ENCODE results near the gene NXPE2.

The NXPE2 gene

DNA sequence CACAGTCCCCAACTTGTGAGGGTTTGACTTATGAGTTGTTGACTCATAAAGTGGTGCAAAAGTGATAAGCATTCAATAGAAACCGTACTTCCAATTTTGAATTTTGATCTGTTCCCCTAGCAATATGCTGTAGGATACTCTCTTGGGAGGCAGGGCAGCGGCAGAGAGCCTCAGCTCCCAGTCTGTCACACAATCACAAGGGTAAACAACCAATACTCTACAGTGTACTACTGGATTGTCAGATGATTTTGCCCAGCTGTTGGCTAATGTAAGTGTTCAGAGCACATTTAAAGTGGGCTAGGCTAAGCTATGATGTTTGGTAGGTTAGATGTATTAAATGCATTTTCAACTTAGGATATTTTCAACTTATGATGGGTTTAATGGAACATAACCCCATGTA, 13.7 kb upstream of the NXPE2 start:
- H3K27me3 Mint-ChIP-seq (ENCODE audit: low read depth): peaks cover 4% of the 10 kb centered on the region
- no peak overlapping the region for H3K27ac Mint-ChIP-seq
- no peak overlapping the region for H3K4me3 Mint-ChIP-seq
- H3K36me3 Mint-ChIP-seq (ENCODE audit: low read depth): no peaks in the 10 kb centered on the region
- no peaks in the 10 kb centered on the region for H3K4me1 Mint-ChIP-seq
- H3K9me3 Mint-ChIP-seq: no peaks in the 10 kb centered on the region
- TF ChIP-seq, protein P1, sequence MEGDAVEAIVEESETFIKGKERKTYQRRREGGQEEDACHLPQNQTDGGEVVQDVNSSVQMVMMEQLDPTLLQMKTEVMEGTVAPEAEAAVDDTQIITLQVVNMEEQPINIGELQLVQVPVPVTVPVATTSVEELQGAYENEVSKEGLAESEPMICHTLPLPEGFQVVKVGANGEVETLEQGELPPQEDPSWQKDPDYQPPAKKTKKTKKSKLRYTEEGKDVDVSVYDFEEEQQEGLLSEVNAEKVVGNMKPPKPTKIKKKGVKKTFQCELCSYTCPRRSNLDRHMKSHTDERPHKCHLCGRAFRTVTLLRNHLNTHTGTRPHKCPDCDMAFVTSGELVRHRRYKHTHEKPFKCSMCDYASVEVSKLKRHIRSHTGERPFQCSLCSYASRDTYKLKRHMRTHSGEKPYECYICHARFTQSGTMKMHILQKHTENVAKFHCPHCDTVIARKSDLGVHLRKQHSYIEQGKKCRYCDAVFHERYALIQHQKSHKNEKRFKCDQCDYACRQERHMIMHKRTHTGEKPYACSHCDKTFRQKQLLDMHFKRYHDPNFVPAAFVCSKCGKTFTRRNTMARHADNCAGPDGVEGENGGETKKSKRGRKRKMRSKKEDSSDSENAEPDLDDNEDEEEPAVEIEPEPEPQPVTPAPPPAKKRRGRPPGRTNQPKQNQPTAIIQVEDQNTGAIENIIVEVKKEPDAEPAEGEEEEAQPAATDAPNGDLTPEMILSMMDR (IDR thresholded peaks at IDR 0.05; ENCODE audit: unreplicated experiment in 3 of 3): no peak

DNA sequence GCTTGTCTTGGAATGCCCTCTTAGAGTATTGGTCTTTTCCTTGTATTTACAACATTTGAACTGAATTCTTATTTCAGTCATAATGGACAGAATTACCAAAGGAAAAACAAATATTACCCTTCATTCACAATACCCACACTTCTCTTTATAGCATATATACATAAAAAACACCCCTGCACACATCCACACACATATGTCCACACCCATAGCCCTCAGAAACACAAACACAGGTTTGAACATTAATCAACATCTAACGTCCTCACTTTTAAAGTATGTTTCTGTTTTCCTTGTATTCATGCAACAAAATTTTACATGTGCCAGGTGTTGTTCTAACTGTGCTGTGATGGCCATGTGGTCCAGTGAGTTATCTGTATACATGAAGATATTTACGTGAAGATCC, 11.6 kb upstream of the NXPE2 start:
- H3K27me3 Mint-ChIP-seq (ENCODE audit: low read depth): peaks cover 4% of the 10 kb centered on the region
- TF ChIP-seq, protein P1 (IDR thresholded peaks at IDR 0.05; ENCODE audit: unreplicated experiment in 3 of 3): no peak
- no peak overlapping the region for H3K27ac Mint-ChIP-seq
- no peaks in the 10 kb centered on the region for H3K36me3 Mint-ChIP-seq (ENCODE audit: low read depth)
- H3K4me1 Mint-ChIP-seq: no peaks in the 10 kb centered on the region
- H3K4me3 Mint-ChIP-seq: no peak overlapping the region
- peaks cover 7% of the 10 kb centered on the region for H3K9me3 Mint-ChIP-seq

- no peaks in the 10 kb centered on the region for H3K36me3 Mint-ChIP-seq (ENCODE audit: low read depth)
- H3K27ac Mint-ChIP-seq: no peak overlapping the region
- peaks cover 7% of the 10 kb centered on the region for H3K9me3 Mint-ChIP-seq
- TF ChIP-seq, protein P1 (IDR thresholded peaks at IDR 0.05; ENCODE audit: unreplicated experiment in 3 of 3): no peak
- no peak overlapping the region for H3K4me3 Mint-ChIP-seq
- H3K4me1 Mint-ChIP-seq: no peaks in the 10 kb centered on the region
- peaks cover 4% of the 10 kb centered on the region for H3K27me3 Mint-ChIP-seq (ENCODE audit: low read depth)
Observed at GRCh38 chr11:114668109-114668508, 10.2 kb upstream of the NXPE2 start.

DNA sequence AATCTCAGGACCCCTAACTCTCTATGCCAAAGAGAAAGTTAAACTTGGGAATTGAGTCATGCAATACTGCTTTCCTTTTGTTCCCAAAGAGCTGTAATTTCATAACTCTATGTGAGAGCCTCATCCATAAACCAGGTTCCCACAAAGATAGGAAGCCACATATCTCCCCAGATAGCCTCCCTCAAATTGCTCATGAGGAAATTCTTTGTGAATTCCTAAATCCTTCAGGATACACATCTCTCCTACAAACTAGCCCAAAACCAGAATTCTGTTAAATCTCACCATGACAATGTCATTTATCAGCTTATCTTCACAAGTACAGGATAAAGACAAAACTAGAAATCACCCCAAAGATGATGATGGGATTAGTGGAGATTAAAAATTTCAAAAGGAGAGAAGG, 4.7 kb upstream of the NXPE2 start:
- no peaks in the 10 kb centered on the region for H3K36me3 Mint-ChIP-seq (ENCODE audit: low read depth)
- no peak overlapping the region for H3K27ac Mint-ChIP-seq
- TF ChIP-seq, protein P1 (IDR thresholded peaks at IDR 0.05; ENCODE audit: unreplicated experiment in 3 of 3): no peak
- H3K4me3 Mint-ChIP-seq: no peak overlapping the region
- peaks cover 2% of the 10 kb centered on the region for H3K27me3 Mint-ChIP-seq (ENCODE audit: low read depth)
- H3K4me1 Mint-ChIP-seq: no peaks in the 10 kb centered on the region
- H3K9me3 Mint-ChIP-seq: peaks cover 16% of the 10 kb centered on the region

DNA sequence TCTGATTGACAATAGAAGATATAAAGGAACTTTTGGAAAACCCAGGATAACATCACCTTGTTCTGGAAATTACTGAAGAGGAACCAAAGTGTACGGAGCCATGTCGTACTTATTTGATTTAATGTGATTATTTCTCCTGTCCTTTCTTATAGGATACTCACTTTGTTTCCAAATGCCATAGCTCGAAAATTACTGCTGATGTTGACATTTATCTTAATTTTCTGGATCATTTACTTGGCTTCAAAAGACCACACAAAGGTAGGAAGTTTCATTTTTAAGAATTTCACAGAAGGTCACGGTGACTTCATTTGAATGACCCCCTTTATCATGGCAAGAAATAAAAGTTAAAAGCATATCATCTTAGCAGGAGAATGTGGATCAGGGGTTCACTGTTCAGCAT, 1.2 kb downstream of the NXPE2 start:
- Mint-ChIP-seq H3K27me3 (ENCODE audit: low read depth) (peaks cover 5% of the 10 kb centered on the region), H3K9me3 (peaks cover 25% of the 10 kb centered on the region), H3K4me1 (no peaks in the 10 kb centered on the region), H3K4me3 (no peak overlapping the region), H3K36me3 (ENCODE audit: low read depth) (peaks cover 5% of the 10 kb centered on the region), H3K27ac (no peak overlapping the region)
- TF ChIP-seq, protein P1 (IDR thresholded peaks at IDR 0.05; ENCODE audit: unreplicated experiment in 3 of 3): no peak

GRCh38 chr11:114683007-114683406, 4.7 kb downstream of the NXPE2 start:
- Mint-ChIP-seq H3K4me3 (no peak overlapping the region), H3K27ac (no peak overlapping the region), H3K36me3 (ENCODE audit: low read depth) (peaks cover 5% of the 10 kb centered on the region), H3K9me3 (peaks cover 39% of the 10 kb centered on the region), H3K27me3 (ENCODE audit: low read depth) (peaks cover 5% of the 10 kb centered on the region), H3K4me1 (no peaks in the 10 kb centered on the region)
- TF ChIP-seq, protein P1 (IDR thresholded peaks at IDR 0.05; ENCODE audit: unreplicated experiment in 3 of 3): no peak

Measured in nephron (organoid).